GM23248 (cell line): ENCODE data around the gene TUSC2. TPM values are rescaled to one million over a fixed set of nuclear protein-coding genes. Genes with fewer than 3 reads are reported as not detected.

ENCODE experiments used
- DNase-seq: peaks from one replicate; pipeline ENCODE4 v3.0.0-alpha.2; 2015
- H2AFZ ChIP-seq: fragments of 200-600 bp; sonication (generic); 2 replicates; pipeline ENCODE4 v1.6.1; 2016; ENCODE audit warnings: antibody characterized with exemption
- H3F3A ChIP-seq: fragments of 200-600 bp; sonication (generic); 2 replicates; pipeline ENCODE4 v1.6.1; 2016; ENCODE audit warnings: mild to moderate bottlenecking, antibody characterized with exemption, mixed run types; ENCODE audit not compliant: insufficient read depth
- H3K27ac ChIP-seq: fragments of 200-600 bp; sonication (generic); 2 replicates; pipeline ENCODE4 v1.5.1; 2016; ENCODE audit warnings: mild to moderate bottlenecking
- H3K27me3 ChIP-seq: fragments of 200-600 bp; sonication (generic); replicated peaks from 2 replicates; pipeline ENCODE4 v1.6.1; 2016; ENCODE audit warnings: mild to moderate bottlenecking; ENCODE audit not compliant: insufficient read depth
- H3K36me3 ChIP-seq: fragments of 200-600 bp; sonication (generic); 2 replicates; pipeline ENCODE4 v1.6.1; 2016; ENCODE audit warnings: low read depth, mild to moderate bottlenecking
- H3K4me1 ChIP-seq: fragments of 200-600 bp; sonication (generic); 2 replicates; pipeline ENCODE4 v1.6.1; 2016; ENCODE audit warnings: mild to moderate bottlenecking; ENCODE audit not compliant: insufficient read depth
- H3K4me2 ChIP-seq: fragments of 200-600 bp; sonication (generic); one replicate; pipeline ENCODE4 v1.6.1; 2016; ENCODE audit warnings: mild to moderate bottlenecking; ENCODE audit not compliant: unreplicated experiment
- H3K4me3 ChIP-seq: fragments of 200-600 bp; sonication (generic); 2 replicates; pipeline ENCODE4 v1.5.1; 2016; ENCODE audit warnings: mild to moderate bottlenecking
- H3K79me2 ChIP-seq: fragments of 200-600 bp; sonication (generic); 2 replicates; pipeline ENCODE4 v1.6.1; 2016; ENCODE audit warnings: mild to moderate bottlenecking; ENCODE audit not compliant: insufficient read depth
- H3K9ac ChIP-seq: fragments of 200-600 bp; sonication (generic); 2 replicates; pipeline ENCODE4 v1.6.1; 2016; ENCODE audit warnings: mild to moderate bottlenecking
- H3K9me2 ChIP-seq: fragments of 200-600 bp; sonication (generic); 2 replicates; pipeline ENCODE4 v1.6.1; 2016; ENCODE audit warnings: mixed run types, mild to moderate bottlenecking, moderate library complexity; ENCODE audit not compliant: insufficient read depth
- H3K9me3 ChIP-seq: fragments of 200-600 bp; sonication (generic); one replicate; pipeline ENCODE4 v1.6.1; 2017; ENCODE audit warnings: low read depth
- H4K20me1 ChIP-seq: fragments of 200-600 bp; sonication (generic); 2 replicates; pipeline ENCODE4 v1.6.0; 2016; ENCODE audit not compliant: insufficient read depth
- EZH2 ChIP-seq: fragments of 200-600 bp; sonication (generic); IDR thresholded peaks from 2 replicates; pipeline ENCODE4 v1.6.1; 2018; ENCODE audit warnings: antibody characterized with exemption, mild to moderate bottlenecking; ENCODE audit not compliant: insufficient read depth, poor library complexity, severe bottlenecking
- EZH2phosphoT487 ChIP-seq: fragments of 200-600 bp; sonication (generic); IDR thresholded peaks from 2 replicates; pipeline ENCODE4 v1.6.1; 2018; ENCODE audit warnings: antibody characterized with exemption, moderate library complexity, mild to moderate bottlenecking, low read depth; ENCODE audit not compliant: insufficient read depth
- WGBS, 2 experiments: methylation state at CpG; one replicate each; pipeline ENCODE4 v1.1.6; 2015 to 2017; ENCODE audit warnings: low lambda C conversion rate in 2 of 2, low coverage in 1 of 2; ENCODE audit errors: missing lambda C conversion rate in 2 of 2; 5-methylcytosine and 5-hydroxymethylcytosine counted together
- in situ Hi-C: fragments of 300-500 bp; cut with MboI; formaldehyde crosslinking; loops from 2 replicates; pipeline ENCODE4 v1.15.0; 2020
- polyA plus RNA-seq: library from polyadenylated mRNA; unstranded; fragments of >200 nt; fragmentation: Nextera tagmentation; extraction: Ambion mirVana; gene quantifications from 2 replicates; pipeline ENCODE4 v1.2.1, GENCODE V29; 2016
- total RNA-seq: library from RNA; depleted of rRNA; stranded (reverse); fragments of >200 nt; shearing (Covaris generic); gene quantifications from 2 replicates; pipeline ENCODE4 v1.2.3, GENCODE V29; 2014

The TUSC2 gene
- total and polyA plus RNA-seq, 2 experiments from 2014 or later = 32.5 to 46.5 TPM

DNA sequence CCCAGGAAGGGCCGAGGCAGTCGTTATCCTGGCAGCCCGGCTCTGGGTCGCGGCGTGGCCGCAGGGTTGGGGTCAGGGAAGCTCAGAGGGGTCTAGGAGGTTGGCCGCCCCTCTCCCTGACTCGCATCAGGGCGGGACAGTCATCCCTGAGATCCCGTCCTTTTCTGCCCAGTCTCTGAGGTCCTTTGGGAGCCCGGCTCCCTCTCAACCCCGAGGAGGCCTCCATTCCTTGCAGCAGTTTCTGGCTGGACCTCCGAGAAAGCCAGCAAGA, 6.0 kb downstream of the TUSC2 start:
- TF ChIP-seq EZH2 (no peak), EZH2phosphoT487 (no peak)
- no peaks in the 10 kb centered on the region for H3K9me3 ChIP-seq
- in situ Hi-C loops = no loop called here
- H3K36me3 ChIP-seq = no peaks in the 10 kb centered on the region
- H3K4me1 ChIP-seq = peaks cover 14% of the 10 kb centered on the region
- DNase-seq = no peak
- no peaks in the 10 kb centered on the region for H3K9me2 ChIP-seq
- H3K27me3 ChIP-seq = no peaks in the 10 kb centered on the region
- WGBS, 2 experiments = 30 to 46% methylated on average over 11 to 14 of the region's 14 CpGs
- no peaks in the 10 kb centered on the region for H3F3A ChIP-seq
- H3K4me3 ChIP-seq = peak overlapping the region; percentile 91
- peak overlapping the region; percentile 91 for H3K4me2 ChIP-seq
- no peaks in the 10 kb centered on the region for H4K20me1 ChIP-seq
- peak overlapping the region; percentile 96 for H3K9ac ChIP-seq
- H2AFZ ChIP-seq = peak overlapping the region; percentile 93
- H3K27ac ChIP-seq = no peak overlapping the region
- peaks cover 36% of the 10 kb centered on the region for H3K79me2 ChIP-seq

DNA sequence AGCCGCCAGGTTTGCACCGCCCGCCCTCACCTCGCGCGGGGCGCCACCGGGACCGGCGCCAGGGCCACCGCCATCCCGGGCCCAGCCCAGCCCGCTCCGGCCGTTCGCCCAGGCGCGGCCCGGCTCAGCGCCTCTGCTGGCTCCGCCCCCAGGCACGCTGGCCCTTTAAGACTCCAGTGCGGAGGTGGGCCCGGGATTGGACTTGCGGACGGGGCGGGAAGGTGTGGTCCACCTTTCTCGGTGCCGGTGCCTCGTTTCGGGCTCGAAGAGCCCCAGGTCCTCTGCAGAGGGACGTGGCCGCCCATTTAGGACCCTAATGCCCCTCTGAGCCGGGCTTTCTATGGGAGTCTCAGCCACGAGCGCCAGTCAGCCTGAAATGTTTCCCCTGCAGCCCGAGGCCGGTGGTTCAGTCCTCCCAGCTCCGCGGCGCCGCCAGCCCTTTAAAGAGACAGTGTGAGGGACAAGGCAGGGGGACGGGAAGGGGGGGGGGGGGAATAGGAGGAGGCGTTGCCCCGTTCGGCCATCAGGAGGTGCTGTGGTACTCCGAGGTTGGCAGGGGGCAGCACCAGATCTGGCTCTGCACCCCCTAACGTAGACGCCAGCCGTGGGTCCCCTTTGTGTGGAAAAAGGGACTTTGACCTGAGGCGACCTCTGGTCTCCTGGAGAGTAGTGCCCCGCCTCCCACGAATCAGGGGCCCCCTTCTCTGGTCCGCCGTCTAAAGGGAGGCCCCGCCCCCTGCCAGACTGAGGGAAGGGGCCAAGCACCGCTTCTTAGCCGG, 6.5 kb downstream of the TUSC2 start:
- no peaks in the 10 kb centered on the region for H3F3A ChIP-seq
- no peaks in the 10 kb centered on the region for H3K27me3 ChIP-seq
- 1 to 2% methylated on average over 40 to 51 of the region's 59 CpGs for WGBS, 2 experiments
- no peaks in the 10 kb centered on the region for H3K9me3 ChIP-seq
- H3K4me3 ChIP-seq = peak overlapping the region; percentile 91
- H3K27ac ChIP-seq = peak overlapping the region; percentile 90
- H3K79me2 ChIP-seq = peaks cover 31% of the 10 kb centered on the region
- no peaks in the 10 kb centered on the region for H4K20me1 ChIP-seq
- H3K9ac ChIP-seq = peak overlapping the region; percentile 96
- H3K36me3 ChIP-seq = no peaks in the 10 kb centered on the region
- TF ChIP-seq EZH2 (no peak), EZH2phosphoT487 (no peak)
- H3K4me2 ChIP-seq = peak overlapping the region; percentile 91
- H3K4me1 ChIP-seq = peaks cover 11% of the 10 kb centered on the region; the same call in 1 of the 2 replicates
- peak overlapping the region; percentile 93 for H2AFZ ChIP-seq
- in situ Hi-C loops = no loop called here
- DNase-seq = peak; percentile 96
- no peaks in the 10 kb centered on the region for H3K9me2 ChIP-seq

DNA sequence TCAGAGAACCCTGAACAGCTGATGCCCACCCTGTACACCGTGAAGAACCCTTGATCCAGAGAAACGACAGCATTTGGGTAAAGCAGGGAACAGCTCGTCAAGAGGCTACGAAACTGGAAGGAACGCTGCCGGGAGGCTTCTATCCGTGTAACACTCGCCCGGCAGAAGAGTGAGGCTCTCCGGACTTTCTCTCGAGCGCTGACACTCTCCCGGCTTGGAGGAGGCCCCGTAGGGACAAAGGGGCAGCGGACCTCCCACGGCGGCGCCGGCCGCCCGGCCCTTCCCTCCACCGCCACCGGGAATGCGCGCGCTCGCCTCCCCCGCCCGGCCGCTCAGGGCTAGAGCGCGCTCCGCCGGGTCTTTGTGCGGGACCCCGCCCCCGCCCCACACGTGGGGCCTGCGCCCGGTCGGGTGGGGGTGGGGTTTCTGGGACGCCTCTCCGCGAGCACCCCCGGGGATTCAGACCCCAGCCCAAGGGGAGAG, 7.1 kb downstream of the TUSC2 start:
- WGBS, 2 experiments = 1 to 2% methylated on average over 12 to 45 of the region's 45 CpGs
- Histone ChIP-seq H3F3A (no peaks in the 10 kb centered on the region), H3K9me2 (no peaks in the 10 kb centered on the region), H3K27me3 (no peaks in the 10 kb centered on the region), H3K79me2 (peaks cover 27% of the 10 kb centered on the region), H3K4me3 (peak overlapping the region; percentile 91), H4K20me1 (no peaks in the 10 kb centered on the region), H3K4me1 (peaks cover 11% of the 10 kb centered on the region; the same call in 1 of the 2 replicates), H3K36me3 (no peaks in the 10 kb centered on the region), H3K27ac (peak overlapping the region; percentile 90), H3K4me2 (peak overlapping the region; percentile 91), H3K9ac (peak overlapping the region; percentile 96), H3K9me3 (no peaks in the 10 kb centered on the region), H2AFZ (peak overlapping the region; percentile 93)
- DNase-seq = peak; percentile 84
- in situ Hi-C loops = no loop called here
- no peak for TF ChIP-seq EZH2phosphoT487
- no peak for TF ChIP-seq EZH2

DNA sequence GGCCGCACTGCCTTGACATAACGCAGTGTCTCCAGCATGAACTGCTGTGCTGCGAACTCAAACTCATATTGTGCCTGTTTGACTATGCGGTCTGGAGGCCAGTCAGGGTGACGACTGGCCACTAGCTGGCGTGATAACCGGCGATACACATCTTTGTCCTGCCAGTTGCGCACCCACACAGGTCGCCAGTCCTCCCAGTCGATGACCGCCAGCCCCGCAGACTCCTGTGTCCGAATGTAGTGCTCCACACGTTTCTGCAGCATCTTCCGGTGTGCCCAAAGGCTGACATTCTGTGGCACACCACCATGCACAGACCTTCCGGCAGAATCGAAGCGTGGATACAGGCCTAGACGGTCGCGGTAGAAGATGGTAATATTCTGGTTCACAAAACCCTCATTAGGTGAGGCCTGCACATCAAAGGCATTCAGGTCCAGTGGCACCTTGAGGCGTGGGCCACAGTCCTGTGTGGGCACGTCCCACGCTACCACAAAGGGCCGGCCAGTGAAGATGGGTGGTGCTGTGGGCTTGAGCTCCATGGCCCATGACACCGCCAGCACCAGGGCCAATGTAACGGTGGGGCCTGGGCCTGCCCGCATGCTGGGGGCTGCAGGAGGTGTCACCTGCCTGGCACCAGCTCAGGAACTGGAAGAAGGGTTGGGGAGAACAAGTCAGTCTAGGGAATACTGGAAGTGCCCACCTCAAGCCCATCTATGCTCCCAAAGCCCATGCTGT, 8.0 kb downstream of the TUSC2 start:
- H3K4me3 ChIP-seq = peak overlapping the region; percentile 91
- no peak overlapping the region; the same call in 1 of the 2 replicates for H2AFZ ChIP-seq
- H4K20me1 ChIP-seq = no peaks in the 10 kb centered on the region
- H3K9ac ChIP-seq = peak overlapping the region; percentile 96
- DNase-seq = no peak
- H3F3A ChIP-seq = no peaks in the 10 kb centered on the region
- H3K79me2 ChIP-seq = peaks cover 27% of the 10 kb centered on the region
- in situ Hi-C loops = no loop called here
- H3K27ac ChIP-seq = no peak overlapping the region
- 85 to 87% methylated on average over 29 of the region's 29 CpGs for WGBS, 2 experiments
- H3K27me3 ChIP-seq = no peaks in the 10 kb centered on the region
- no peaks in the 10 kb centered on the region for H3K9me3 ChIP-seq
- TF ChIP-seq EZH2 = no peak
- TF ChIP-seq EZH2phosphoT487 = no peak
- H3K4me1 ChIP-seq = peaks cover 11% of the 10 kb centered on the region; the same call in 1 of the 2 replicates
- H3K4me2 ChIP-seq = peak overlapping the region; percentile 91
- H3K9me2 ChIP-seq = no peaks in the 10 kb centered on the region
- no peaks in the 10 kb centered on the region for H3K36me3 ChIP-seq
